HG02884 (cell line): Measurements from ENCODE around the gene INSIG2.
"Not testable (repeated sequence)": the region's sequence is repeated elsewhere in the genome, so short reads cannot be mapped to it uniquely, and the experiment has no call there.

ENCODE experiments used
- ATAC-seq: cut with Tn5 transposase; IDR thresholded peaks from one replicate; pipeline ENCODE4 v1.9.1; 2021; ENCODE audit warnings: mild to moderate bottlenecking, moderate library complexity; ENCODE audit not compliant: unreplicated experiment

Gene INSIG2

DNA sequence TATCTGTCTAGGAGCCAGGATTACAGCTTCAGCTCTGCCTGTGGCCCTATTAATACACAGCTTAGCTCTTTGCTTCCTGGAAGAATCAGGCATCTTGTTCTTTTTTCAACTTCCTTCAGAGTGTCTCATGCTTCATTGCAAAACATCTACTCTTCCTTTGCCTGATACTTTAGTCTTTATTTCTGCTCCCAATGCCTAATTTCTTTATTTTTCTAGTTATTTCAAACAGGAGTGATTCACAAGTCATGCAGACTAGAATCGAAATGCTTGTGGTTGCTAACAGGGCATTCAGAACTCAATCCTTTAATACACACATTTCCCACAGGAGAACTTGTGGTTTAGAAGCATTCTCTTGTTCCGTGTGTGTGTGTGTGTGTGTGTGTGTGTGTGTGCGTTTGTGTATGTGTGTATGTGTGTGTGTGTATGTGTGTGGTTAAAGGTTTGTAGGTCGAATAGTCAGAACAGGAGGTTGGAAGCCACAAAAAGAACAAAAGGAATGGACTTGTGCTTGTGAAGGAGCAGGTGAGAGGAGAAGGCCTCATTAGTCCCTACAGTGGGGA, 28.3 kb upstream of the INSIG2 start:
- ATAC-seq, result no peak

DNA sequence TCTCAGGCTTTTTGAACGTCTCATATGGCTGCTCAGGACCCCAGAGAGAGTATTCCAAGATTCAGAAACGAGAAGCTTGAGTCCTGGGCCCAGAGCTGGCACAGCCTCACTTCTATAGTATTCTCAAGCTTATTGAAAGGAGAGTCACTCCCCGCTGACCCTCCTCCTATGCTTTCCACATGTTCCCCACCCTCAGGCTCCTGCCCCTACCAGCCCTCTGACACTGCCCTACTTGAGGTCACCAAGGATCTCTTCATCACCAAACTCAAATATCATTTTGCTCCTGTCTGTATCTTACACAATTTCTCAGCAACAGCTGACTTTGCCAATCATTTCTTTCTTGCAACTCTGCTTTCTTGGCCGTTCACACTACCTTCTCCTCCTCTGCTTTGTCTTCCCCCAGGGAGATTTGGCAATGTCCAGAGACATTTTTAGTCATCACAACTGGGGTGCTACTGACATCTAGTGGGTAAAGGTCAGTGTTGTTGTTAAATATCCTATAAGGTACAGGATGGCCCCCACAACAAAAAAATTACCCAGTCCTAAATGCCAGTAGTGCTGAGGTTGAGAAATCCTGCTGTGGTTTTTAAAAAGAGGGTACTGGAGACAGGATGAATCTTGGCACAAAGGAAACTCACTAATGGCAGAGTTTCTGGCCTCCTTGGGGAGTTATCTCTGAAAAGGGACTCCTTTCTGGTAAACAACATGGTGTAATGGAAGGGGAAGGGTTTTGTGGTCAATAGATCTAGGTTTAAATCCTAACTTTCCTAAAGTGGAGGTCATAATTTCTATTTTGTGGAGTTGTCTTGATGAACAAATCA, 26.9 kb upstream of the INSIG2 start:
- peak; percentile 77 for ATAC-seq

DNA sequence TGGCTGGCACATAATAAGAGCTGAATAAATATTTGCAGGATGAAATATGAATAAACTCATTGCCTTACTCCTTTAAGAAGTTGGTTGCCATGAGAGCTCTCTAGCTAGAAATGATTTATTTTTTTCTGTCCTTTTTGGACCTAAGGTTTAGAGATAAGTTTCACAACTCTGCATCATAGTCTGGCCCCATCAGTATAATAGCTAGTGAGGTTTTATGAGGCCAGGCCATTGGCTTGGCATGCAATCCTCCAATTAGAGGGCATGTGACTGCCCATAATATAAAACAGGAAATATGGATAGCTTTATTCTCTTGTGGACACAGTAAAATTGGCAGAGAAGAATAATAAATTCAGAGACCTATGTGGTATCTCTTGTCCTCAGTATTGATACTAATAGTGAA, 26.2 kb upstream of the INSIG2 start:
- ATAC-seq, result no peak

DNA sequence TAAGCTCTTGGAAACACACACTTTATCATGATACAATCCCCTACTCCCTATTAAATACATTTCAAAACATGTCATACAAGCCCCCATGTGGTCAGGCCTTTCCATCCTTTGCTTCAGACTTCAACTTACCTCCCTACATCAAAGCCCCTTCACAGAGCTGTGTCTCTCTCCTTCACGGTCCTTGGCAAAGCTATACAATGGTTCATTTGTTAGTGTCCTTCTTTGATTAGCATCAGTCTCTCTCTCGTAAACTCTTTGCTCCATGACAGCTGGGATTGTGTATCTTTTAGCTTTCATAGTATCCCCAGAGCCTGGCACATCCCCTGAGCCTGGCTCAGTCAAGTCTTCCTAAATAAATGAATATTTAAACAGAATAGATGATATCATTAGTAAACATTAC, 25.6 kb upstream of the INSIG2 start:
- no peak for ATAC-seq

DNA sequence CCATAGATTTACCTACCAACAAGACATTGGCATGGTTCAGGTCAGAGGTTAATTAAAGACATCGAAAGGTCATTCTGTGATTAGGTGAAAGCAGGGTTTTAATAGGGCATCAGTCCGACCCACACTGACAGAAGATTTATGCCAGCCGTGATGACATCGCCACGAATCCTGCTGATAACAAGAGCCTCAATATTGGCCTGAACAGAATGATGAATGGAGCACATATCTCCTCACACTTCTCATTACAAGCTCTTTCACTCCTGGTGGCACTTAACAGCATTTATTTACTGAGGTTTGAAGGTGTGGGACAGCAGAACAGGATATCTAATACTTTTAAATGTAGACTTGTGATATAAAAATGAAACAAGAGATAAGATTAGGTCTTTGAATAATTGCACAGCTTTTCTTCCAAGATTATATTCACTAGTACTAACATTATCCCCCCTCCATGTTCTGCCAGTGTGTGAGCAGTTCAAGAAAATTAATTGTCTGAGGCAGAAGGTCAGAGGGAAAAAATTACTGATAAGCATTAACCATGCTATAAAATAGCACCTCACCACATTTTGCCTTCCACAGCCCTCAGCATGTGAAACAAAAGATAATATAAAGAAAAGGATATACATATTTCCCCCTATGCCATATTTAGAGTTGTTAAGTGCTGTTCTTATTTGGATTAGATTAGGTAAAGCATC, 23.1 kb upstream of the INSIG2 start:
- ATAC-seq, result no peak

GRCh38 chr2:118065921-118066511, 22.3 kb upstream of the INSIG2 start:
- ATAC-seq, result no peak

GRCh38 chr2:118077636-118078247, 10.5 kb upstream of the INSIG2 start:
- ATAC-seq, result no peak

DNA sequence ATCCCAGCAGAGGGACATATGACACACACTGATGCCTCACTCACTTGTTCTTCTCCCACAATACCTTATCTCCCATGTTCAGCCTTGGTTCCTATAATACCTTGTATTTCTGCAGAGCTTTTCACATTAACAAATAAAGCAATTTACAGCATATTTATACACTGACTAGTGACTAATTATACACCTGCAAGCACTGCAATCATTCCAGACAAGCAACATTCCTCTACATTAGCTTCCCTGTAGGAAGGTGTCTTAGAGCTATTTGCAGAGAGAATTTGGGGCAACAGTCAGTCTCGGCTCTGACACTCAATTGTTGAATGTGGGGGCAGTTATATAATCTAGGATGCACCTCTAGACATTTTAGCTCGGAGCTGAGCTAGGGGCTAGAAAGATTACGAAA, 9.5 kb upstream of the INSIG2 start:
- ATAC-seq, result no peak

- no peak for ATAC-seq
These were observed 3.7 kb upstream of the INSIG2 start for GRCh38 chr2:118084491-118085089.

- no peak for ATAC-seq
These were observed 2.9 kb upstream of the INSIG2 start for GRCh38 chr2:118085173-118086023.

- no peak for ATAC-seq
These were observed 2.1 kb upstream of the INSIG2 start for GRCh38 chr2:118086024-118086633.

DNA sequence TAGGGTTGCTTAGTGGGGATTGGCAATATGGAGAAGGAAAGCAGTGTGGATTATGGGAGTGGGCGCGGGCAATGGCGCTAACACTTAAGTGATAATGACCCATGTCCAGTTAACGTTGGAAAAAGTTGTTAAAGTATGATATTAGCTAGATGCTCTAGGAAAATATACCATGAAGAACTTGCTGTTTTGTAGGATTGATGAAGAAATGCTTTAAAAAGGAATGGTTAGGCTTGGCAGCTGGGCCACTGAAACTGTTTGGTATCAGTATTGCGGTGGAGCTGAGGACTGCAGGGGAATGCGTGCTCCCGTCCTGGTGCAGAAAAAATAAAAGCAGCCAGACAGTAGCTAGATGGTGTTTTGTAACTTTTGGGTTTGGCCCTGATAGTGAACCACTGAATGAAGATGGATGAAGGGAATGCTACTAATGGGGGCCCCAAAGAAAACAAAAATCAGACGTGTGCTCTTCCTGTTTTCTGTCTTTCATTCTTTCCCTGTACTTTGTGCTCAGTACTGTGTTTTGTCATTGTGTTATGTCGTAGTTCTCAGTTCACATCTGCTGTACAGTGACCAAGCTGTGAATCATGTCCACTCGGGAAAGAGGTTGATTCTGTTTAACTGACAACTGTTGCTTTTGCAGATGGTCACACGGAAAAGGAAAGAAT, 999 bp downstream of the INSIG2 start:
- no peak for ATAC-seq

- no peak for ATAC-seq
These were observed 2.3 kb downstream of the INSIG2 start for GRCh38 chr2:118090387-118091139.

- no peak for ATAC-seq
These were observed 2.8 kb downstream of the INSIG2 start for GRCh38 chr2:118091140-118091478.

- no peak for ATAC-seq
These were observed 3.4 kb downstream of the INSIG2 start for GRCh38 chr2:118091631-118092030.

GRCh38 chr2:118094102-118094501, 5.8 kb downstream of the INSIG2 start:
- not testable (repeated sequence) for ATAC-seq

DNA sequence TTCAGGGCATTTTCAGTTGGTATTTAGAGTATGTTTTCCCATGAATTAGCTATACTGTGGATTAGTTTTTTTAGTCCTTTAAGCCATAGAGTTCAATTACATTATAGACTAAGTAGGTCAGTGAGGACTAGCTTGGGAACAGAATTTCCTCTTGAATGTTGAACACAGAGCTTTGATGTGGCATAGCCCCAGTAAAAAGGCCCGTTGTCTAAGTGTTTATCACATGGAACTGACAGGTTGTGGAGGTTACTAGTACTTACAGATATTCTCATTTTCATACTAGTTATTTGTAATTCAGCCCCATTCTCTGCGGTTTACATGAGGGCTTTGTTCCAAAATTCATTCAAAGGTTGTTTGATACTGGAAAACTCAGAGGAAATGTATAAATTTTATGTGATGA, 6.2 kb downstream of the INSIG2 start:
- no peak for ATAC-seq

- ATAC-seq, result no peak
These were observed 7.3 kb downstream of the INSIG2 start for GRCh38 chr2:118095610-118096009.
